Cardiac fibroblast (primary cell): ENCODE measurements around the gene SRGAP3.

Experiments used
- DNase-seq, 2 donors: peaks; one replicate each; pipeline versions ENCODE4 v3.0.0 to v3.0.0-alpha.2; 2010; ENCODE audit warnings: low read depth in 2 of 2
- H3K4me3 ChIP-seq, 2 donors: replicated peaks in 1 of 2; 1 replicate in 1 of 2; 2 replicates in 1 of 2; pipeline ENCODE4 v1.5.1; 2011; ENCODE audit warnings: low read depth in 2 of 2, low read length in 2 of 2, mild to moderate bottlenecking in 2 of 2, moderate library complexity in 1 of 2
- TF ChIP-seq, protein P1 (sequence below): IDR thresholded peaks from one replicate; pipeline ENCODE4 v1.5.1; 2011; ENCODE audit warnings: low read depth, mild to moderate bottlenecking, low read length, inconsistent platforms

Gene SRGAP3

DNA sequence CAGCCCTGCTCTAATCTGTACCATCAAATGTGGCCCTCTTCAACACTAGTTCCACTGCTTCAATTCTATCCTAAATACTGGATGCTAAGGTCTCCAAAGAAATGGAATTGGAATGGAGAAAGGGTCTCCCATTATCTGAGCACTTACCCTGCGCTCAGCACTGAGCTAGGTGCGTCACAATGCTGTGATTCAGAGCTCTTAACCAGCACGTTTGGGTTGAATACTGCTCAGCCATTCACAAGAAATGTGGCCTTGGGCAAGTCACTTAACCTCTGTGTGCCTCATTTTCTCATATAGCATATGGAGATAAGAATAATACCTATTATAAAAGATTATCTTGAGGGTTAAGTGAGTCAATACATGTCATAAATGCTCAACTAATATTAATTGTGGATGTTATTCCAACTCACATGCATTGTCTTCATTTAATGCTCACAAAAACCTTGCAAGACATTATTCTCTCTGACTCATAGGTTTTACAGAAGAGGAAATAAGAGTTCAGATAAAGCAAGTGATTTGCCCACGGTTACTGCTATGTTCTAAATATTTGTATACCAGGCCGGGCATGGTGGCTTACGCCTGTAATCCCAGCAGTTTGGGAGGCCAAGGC lies 27.4 kb upstream of the SRGAP3 start:
- TF ChIP-seq, protein P1, sequence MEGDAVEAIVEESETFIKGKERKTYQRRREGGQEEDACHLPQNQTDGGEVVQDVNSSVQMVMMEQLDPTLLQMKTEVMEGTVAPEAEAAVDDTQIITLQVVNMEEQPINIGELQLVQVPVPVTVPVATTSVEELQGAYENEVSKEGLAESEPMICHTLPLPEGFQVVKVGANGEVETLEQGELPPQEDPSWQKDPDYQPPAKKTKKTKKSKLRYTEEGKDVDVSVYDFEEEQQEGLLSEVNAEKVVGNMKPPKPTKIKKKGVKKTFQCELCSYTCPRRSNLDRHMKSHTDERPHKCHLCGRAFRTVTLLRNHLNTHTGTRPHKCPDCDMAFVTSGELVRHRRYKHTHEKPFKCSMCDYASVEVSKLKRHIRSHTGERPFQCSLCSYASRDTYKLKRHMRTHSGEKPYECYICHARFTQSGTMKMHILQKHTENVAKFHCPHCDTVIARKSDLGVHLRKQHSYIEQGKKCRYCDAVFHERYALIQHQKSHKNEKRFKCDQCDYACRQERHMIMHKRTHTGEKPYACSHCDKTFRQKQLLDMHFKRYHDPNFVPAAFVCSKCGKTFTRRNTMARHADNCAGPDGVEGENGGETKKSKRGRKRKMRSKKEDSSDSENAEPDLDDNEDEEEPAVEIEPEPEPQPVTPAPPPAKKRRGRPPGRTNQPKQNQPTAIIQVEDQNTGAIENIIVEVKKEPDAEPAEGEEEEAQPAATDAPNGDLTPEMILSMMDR, result no peak
- DNase-seq, result no peak
- H3K4me3 ChIP-seq, result no peak overlapping the region

DNA sequence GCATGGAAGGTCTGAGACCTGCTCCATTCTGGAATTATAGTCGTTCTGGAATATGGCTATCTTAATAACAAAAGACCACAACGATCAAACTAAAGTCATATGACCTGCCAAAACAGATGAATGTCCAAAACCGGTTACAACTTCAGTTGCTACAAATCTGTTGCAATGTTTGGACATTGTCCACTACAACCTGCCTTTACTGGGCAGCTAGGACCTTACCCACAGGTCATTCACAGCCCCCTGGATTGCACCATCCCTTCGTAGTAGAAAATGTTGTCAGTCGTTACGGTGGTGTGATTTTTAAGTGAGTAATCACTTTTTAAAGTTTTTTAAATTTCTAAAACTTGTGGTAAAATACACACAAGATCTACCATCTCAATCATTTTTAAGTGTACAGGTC lies 22.5 kb upstream of the SRGAP3 start:
- no peak for DNase-seq
- H3K4me3 ChIP-seq, result no peak overlapping the region
- TF ChIP-seq, protein P1, result no peak

DNA sequence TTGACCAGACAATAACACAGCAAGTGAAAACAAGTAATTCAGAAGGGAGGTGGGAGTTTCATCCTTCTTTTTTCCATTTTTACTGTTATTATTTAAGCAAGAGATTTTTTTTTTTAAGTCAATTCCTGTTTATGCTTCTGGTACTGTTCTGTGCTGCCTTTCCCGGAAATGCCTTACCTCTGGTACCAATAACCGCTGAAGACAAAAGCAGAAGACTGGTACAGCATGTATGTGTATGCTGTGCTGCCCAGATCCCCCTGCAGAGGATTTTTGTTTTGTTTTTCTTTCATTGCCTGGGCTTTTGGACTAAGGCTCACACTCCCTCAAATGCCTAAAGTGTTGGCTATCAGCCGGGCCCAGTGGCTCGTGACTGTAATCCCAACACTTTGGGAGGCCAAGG lies 21.3 kb upstream of the SRGAP3 start:
- TF ChIP-seq, protein P1, result no peak
- no peak for DNase-seq
- H3K4me3 ChIP-seq, result no peak overlapping the region

DNA sequence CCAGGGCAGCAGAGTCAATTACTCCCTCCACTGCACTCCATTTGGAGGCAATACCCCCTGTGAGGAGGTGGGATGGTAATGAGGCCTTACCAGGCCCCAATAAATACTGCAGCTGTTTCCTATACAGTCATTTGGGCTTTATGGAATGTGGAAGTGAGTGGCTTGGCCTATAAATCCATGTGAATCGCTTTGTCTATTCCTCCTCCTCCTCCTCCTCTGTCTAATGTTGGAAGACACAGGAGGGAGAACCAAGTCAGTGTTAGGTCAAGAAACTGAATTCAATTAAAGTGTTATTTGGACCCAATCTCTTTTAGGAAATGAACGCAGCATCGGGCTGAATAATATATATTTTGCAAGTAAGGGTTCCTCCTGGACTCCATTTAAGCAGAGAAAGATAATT lies 17.3 kb upstream of the SRGAP3 start:
- no peak overlapping the region for H3K4me3 ChIP-seq
- DNase-seq, result no peak
- TF ChIP-seq, protein P1, result no peak

DNA sequence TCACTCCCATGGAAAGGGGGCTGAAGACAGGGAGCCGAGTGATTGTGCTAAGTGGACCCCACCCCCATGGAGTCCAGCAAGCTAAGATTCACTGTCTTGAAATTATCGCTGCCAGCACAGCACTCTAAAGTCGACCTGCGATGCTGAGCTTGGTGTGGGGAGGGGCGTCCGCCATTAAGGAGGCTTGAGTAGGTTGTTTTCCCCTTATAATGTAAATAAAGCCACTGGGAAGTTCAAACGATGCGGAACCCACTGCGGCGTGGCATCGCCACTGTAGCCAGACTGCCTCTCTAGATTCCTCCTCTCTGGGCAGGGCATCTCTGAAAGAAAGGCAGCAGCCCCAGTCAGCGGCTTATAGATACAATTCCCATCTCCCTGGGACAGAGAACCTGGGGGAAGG lies 10.9 kb upstream of the SRGAP3 start:
- no peak overlapping the region for H3K4me3 ChIP-seq
- TF ChIP-seq, protein P1, result no peak
- DNase-seq, result no peak

DNA sequence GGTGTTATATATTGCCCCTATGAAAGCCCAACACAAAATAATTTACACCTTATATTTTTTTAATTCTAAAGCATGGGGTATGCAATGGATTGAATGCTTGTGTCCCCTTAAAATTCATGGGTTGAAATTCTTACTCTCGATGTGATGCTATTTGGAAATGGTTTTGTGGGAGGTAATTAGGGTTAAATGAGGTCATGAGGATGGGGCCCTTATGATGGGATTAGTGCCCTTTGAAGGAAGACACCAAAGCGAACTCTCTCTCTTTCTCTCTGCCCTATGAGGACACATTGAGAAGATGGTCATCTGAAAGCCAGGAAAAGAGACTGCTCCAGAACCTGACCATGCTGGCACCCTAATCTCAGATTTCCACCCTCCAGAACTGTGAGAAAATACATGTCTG lies 7.6 kb upstream of the SRGAP3 start:
- DNase-seq, result no peak
- TF ChIP-seq, protein P1, result no peak
- no peak overlapping the region for H3K4me3 ChIP-seq

DNA sequence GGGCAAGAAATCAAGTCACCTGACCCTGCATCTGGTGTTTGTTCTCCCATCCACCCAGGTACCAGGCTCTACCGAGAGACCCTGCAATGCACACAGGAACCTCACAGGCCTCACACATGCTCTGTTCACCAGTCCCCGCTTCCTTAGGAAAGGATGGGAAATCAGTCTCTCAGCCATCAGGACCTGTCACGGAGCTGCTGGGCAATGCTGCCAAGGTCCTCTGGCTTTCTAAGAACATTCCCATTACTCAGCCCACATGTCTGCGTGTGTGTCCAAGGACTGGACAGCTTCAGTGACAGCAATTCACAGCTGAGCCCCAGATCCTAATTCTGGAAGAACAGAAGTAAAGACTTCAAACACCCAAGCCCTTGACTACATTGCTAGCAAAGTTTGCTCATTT lies 6.5 kb upstream of the SRGAP3 start:
- no peak overlapping the region for H3K4me3 ChIP-seq
- TF ChIP-seq, protein P1, result no peak
- DNase-seq, result no peak
